Neural progenitor cell (in vitro differentiated cells): ENCODE results near the gene C10orf62.

ENCODE experiments used
- EZH2 ChIP-seq: fragments of 200-600 bp; sonication (generic); IDR thresholded peaks from 2 replicates; pipeline ENCODE4 v1.6.1; 2017; ENCODE audit warnings: antibody characterized with exemption, mild to moderate bottlenecking, moderate library complexity
- EZH2phosphoT487 ChIP-seq: fragments of 200-600 bp; sonication (generic); IDR thresholded peaks from 2 replicates; pipeline ENCODE4 v1.6.1; 2017; ENCODE audit warnings: antibody characterized with exemption
- TF ChIP-seq, protein P1 (sequence below): fragments of 200-600 bp; sonication (generic); IDR thresholded peaks from 2 replicates; pipeline ENCODE4 v1.5.1; 2017; ENCODE audit warnings: antibody characterized with exemption, mild to moderate bottlenecking

DNA sequence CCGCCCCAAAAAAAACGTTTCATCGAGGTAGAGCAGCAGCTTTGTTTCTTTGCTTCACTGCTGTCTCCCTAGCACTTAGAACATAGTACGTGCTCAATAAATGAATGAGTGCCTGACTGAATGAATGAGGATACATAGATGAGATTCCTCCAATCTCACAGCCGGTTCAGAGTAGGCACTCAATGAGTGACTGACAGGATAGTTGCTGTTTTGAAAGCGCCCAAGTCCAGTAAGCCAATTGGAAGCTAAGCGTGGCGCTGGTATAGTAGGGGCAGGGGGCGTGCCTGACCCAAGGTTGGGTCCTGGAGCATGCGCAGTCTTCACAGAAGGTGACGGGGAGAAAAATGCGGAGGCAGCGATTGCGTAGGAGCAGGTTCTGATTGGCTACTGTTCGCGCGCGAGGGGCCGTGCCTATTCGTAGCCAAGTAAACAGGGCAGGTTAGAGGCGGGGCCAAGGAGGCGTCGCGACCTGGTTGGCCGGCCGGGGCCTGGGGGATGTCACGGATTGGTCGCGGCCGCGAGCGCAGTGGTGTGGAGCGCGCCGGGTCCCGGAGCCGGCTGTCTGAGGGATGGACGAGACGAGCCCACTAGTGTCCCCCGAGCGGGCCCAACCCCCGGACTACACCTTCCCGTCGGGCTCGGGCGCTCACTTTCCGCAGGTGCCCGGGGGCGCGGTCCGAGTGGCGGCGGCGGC, 50.8 kb downstream of the C10orf62 start, which contains the start of gene PI4K2A:
- no peak for TF ChIP-seq EZH2
- TF ChIP-seq, protein P1, sequence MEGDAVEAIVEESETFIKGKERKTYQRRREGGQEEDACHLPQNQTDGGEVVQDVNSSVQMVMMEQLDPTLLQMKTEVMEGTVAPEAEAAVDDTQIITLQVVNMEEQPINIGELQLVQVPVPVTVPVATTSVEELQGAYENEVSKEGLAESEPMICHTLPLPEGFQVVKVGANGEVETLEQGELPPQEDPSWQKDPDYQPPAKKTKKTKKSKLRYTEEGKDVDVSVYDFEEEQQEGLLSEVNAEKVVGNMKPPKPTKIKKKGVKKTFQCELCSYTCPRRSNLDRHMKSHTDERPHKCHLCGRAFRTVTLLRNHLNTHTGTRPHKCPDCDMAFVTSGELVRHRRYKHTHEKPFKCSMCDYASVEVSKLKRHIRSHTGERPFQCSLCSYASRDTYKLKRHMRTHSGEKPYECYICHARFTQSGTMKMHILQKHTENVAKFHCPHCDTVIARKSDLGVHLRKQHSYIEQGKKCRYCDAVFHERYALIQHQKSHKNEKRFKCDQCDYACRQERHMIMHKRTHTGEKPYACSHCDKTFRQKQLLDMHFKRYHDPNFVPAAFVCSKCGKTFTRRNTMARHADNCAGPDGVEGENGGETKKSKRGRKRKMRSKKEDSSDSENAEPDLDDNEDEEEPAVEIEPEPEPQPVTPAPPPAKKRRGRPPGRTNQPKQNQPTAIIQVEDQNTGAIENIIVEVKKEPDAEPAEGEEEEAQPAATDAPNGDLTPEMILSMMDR = no peak
- no peak for TF ChIP-seq EZH2phosphoT487
